Activated naive CD8-positive, alpha-beta T cell treated with anti-CD3 and anti-CD28 coated beads for 36 hours (primary cell): ENCODE measurements around the gene UIMC1. TPM values are rescaled to one million over a fixed set of nuclear protein-coding genes. Genes with fewer than 3 reads are reported as not detected.

ENCODE experiments used
- DNase-seq: peaks from one replicate; pipeline ENCODE4 v3.0.0; 2021
- H3K27ac Mint-ChIP-seq: one replicate; pipeline ENCODE4 v1.8.0; 2022; ENCODE audit warnings: mild to moderate bottlenecking, moderate library complexity, mixed read lengths
- H3K27me3 Mint-ChIP-seq: one replicate; pipeline ENCODE4 v1.8.0; 2022; ENCODE audit warnings: mild to moderate bottlenecking, mixed read lengths
- H3K36me3 Mint-ChIP-seq: one replicate; pipeline ENCODE4 v1.8.0; 2021; ENCODE audit warnings: mild to moderate bottlenecking, mixed read lengths
- H3K4me1 Mint-ChIP-seq: one replicate; pipeline ENCODE4 v1.8.0; 2021; ENCODE audit warnings: mixed read lengths
- H3K4me3 Mint-ChIP-seq: one replicate; pipeline ENCODE4 v1.8.0; 2022; ENCODE audit warnings: mild to moderate bottlenecking, moderate library complexity, mixed read lengths
- H3K9me3 Mint-ChIP-seq: one replicate; pipeline ENCODE4 v1.8.0; 2022; ENCODE audit warnings: mixed read lengths
- total RNA-seq, 2 experiments: library from RNA; stranded (reverse); gene quantifications; one replicate each; pipeline ENCODE4 v1.2.3, GENCODE V29; 2021

The UIMC1 gene
- total RNA-seq, 2 experiments from 2014 or later = 43.6 to 50.0 TPM

- H3K27me3 Mint-ChIP-seq = no peaks in the 10 kb centered on the region
- H3K4me3 Mint-ChIP-seq = no peak overlapping the region
- H3K9me3 Mint-ChIP-seq = no peaks in the 10 kb centered on the region
- H3K4me1 Mint-ChIP-seq = no peaks in the 10 kb centered on the region
- no peak overlapping the region for H3K27ac Mint-ChIP-seq
- no peak for DNase-seq
- peaks cover 27% of the 10 kb centered on the region for H3K36me3 Mint-ChIP-seq
These were observed 58.1 kb downstream of the UIMC1 start for GRCh38 chr5:176948458-176948857.

DNA sequence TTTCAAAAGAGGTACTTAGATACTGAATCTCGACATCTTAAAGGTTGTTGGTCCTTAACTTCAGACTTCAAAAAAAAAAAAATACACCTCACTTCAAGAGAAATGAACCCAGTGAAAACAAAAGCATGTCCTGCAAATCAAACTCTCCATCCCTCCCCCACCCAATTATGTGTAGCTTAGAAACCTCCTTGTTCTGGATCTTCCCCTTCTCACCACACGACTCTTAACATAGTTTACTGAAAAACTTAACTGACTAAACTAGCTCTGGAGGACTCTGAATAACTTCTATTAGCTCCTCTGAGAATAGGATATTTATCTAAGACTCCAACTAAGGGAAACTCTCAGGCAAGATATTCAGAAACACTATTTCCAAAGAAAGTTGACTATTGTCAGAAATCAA, 58.7 kb downstream of the UIMC1 start:
- no peaks in the 10 kb centered on the region for H3K27me3 Mint-ChIP-seq
- peaks cover 31% of the 10 kb centered on the region for H3K36me3 Mint-ChIP-seq
- H3K27ac Mint-ChIP-seq = no peak overlapping the region

DNA sequence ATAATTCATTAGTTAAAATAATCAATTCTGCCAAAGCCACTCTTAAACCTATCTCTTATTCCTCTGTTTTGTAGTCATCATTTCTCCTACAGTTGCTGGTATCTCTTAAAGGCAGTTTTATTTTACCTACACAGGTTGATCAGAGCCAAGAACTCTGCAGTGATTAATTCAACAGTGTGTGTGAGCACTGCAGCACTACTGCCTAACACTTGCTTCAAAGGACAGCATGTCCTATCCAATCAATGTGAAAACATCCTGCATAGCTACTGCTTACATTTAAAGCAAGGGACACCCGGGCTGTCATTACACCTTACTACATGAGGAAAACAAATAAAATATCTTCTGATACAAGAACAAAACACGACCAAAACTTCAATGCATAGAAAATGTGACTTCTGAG, 62.3 kb downstream of the UIMC1 start:
- Mint-ChIP-seq H3K27me3 (no peaks in the 10 kb centered on the region), H3K36me3 (peaks cover 28% of the 10 kb centered on the region), H3K27ac (no peak overlapping the region), H3K4me3 (no peak overlapping the region), H3K4me1 (no peaks in the 10 kb centered on the region), H3K9me3 (no peaks in the 10 kb centered on the region)
- DNase-seq = no peak

More for the DNA sequence above, 58.7 kb downstream of the UIMC1 start:
- H3K9me3 Mint-ChIP-seq = no peaks in the 10 kb centered on the region
- H3K4me3 Mint-ChIP-seq = no peak overlapping the region
- no peak for DNase-seq
- H3K4me1 Mint-ChIP-seq = no peaks in the 10 kb centered on the region

DNA sequence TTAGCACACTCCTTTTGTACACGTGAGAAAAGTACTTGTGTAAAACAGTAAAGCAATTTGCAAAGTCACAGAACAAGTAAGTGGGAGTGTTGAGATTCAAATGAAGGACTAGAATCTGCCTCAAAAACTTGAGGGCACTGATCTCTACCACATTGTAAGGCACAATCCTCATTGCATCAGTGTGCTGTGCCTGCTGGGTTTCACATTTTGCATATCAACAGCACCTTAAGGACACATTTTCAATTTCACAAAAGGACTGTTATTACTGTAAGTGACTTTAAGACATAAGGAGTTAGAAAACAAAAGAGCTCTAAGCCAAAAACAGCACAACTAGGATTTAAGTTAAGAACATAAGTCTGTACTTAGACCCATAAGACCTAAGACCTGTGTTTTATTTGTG, 62.8 kb downstream of the UIMC1 start:
- no peak for DNase-seq
- peaks cover 28% of the 10 kb centered on the region for H3K36me3 Mint-ChIP-seq
- no peaks in the 10 kb centered on the region for H3K27me3 Mint-ChIP-seq
- no peaks in the 10 kb centered on the region for H3K4me1 Mint-ChIP-seq
- H3K27ac Mint-ChIP-seq = no peak overlapping the region
- no peak overlapping the region for H3K4me3 Mint-ChIP-seq
- no peaks in the 10 kb centered on the region for H3K9me3 Mint-ChIP-seq

DNA sequence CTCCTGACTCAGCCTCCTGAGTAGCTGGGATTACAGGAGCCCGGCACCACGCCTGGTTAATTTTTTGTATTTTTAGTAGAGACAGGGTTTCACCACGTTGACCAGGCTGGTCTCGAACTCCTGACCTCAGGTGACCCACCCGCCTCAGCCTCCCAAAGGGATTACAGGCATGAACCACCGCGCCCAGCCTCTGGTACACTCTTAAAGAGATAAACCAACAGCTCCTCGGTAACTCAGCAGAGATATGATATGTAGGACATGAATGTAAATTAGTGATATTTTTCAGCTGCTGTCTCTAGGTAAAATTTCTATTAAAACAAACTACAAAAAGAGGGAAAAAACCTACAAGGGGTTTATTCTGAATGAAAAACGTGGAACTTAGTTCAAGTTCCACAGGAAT, 64.6 kb downstream of the UIMC1 start:
- H3K36me3 Mint-ChIP-seq = peaks cover 25% of the 10 kb centered on the region
- H3K4me1 Mint-ChIP-seq = no peaks in the 10 kb centered on the region
- H3K27me3 Mint-ChIP-seq = no peaks in the 10 kb centered on the region
- H3K4me3 Mint-ChIP-seq = no peak overlapping the region
- H3K9me3 Mint-ChIP-seq = no peaks in the 10 kb centered on the region
- H3K27ac Mint-ChIP-seq = peak overlapping the region; percentile 25
- DNase-seq = no peak

DNA sequence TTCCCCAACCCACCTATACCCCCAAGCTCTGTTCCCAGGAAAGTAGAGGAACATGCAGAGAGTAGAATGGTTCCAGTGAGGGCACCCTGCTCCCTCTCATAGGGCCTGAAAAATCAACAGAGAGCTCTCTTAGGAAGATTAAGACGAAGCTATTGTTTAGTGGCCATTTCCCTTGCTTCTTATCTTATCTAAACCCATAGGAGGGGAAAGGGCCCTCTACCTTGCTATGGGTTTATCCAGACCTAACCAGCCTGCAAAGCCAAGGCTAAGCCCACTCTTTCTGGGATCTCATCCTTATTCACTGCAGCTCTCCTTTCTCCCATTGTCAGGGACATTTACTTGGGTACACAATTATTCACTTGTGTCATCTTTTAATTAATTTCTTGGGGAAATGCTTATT, 68.1 kb downstream of the UIMC1 start:
- H3K36me3 Mint-ChIP-seq = peaks cover 18% of the 10 kb centered on the region
- H3K27me3 Mint-ChIP-seq = no peaks in the 10 kb centered on the region
- H3K9me3 Mint-ChIP-seq = no peaks in the 10 kb centered on the region
- H3K4me3 Mint-ChIP-seq = no peak overlapping the region
- no peak for DNase-seq
- H3K4me1 Mint-ChIP-seq = peaks cover 16% of the 10 kb centered on the region
- no peak overlapping the region for H3K27ac Mint-ChIP-seq

DNA sequence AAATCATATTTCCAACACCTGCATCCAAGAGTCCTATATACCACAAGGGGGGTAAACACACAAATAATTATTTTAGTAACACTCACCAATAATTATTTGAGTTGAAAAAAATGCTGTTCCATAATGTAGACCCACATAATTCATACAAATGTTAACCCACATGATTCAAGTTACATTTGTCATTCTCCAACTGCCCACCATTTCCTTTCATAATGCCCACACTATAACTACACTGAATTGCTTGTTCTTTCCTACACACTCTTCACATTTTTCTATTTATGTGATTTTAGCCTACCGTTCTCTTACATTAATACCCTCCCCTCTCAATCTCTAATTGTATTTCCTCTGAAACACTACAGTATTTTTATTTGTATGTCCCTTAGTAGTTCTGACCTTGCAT, 71.6 kb downstream of the UIMC1 start:
- H3K9me3 Mint-ChIP-seq = no peaks in the 10 kb centered on the region
- DNase-seq = no peak
- H3K27me3 Mint-ChIP-seq = no peaks in the 10 kb centered on the region
- peaks cover 23% of the 10 kb centered on the region for H3K4me1 Mint-ChIP-seq
- H3K4me3 Mint-ChIP-seq = no peak overlapping the region
- H3K36me3 Mint-ChIP-seq = peaks cover 18% of the 10 kb centered on the region
- peak overlapping the region; percentile 17 for H3K27ac Mint-ChIP-seq

DNA sequence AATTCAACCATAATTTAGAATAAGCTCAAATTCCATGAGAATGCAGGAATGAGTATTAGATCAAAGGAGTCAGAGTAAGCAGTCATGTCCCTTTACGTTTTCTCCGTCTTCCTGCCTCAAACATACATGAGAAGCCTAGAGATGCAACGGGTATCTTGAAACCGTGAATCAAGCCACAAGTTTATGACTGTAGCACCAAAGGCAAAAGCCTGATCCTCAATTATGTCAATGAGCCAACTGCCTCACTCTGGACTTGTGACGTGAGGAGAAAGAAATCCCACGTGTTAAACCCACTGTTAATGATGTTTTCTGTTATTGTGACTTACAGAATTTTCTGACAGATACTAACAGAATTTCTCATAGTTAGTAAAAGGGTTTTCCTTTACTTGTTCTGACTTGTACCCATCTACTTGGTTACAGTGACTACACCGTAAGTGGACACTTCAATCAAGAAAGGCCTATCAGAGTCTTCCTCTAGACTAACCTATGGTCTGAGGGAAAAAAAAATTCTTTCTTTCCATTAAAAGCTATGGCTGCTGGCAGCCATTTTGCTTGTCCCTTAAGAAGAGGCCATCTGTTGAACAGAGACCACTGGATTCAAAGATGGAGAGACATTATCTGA, 72.2 kb downstream of the UIMC1 start:
- no peak for DNase-seq
- H3K4me3 Mint-ChIP-seq = no peak overlapping the region
- H3K9me3 Mint-ChIP-seq = no peaks in the 10 kb centered on the region
- peaks cover 21% of the 10 kb centered on the region for H3K36me3 Mint-ChIP-seq
- no peaks in the 10 kb centered on the region for H3K27me3 Mint-ChIP-seq
- H3K4me1 Mint-ChIP-seq = peaks cover 24% of the 10 kb centered on the region
- H3K27ac Mint-ChIP-seq = peak overlapping the region; percentile 17

DNA sequence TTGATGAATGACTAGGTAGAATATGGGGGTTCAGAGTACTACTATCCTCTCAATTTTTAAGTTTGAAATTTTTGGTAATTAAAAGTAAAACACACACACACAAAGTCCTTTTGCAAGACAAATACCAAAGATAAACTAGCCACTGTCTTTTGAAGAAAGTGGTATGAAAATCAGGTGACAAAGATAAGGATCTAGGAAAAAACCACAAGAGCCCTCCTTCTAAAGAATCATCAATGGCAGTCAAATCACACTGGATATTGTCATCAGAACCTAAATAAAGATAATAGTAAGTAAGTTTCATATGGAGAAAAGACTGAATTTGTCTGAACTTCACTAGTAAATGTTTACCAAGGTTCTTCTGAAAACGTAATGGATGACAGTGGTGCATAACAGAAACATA, 76.9 kb downstream of the UIMC1 start:
- Mint-ChIP-seq H3K36me3 (peaks cover 18% of the 10 kb centered on the region), H3K27ac (no peak overlapping the region), H3K9me3 (no peaks in the 10 kb centered on the region), H3K4me1 (peaks cover 10% of the 10 kb centered on the region), H3K4me3 (no peak overlapping the region), H3K27me3 (no peaks in the 10 kb centered on the region)
- no peak for DNase-seq

DNA sequence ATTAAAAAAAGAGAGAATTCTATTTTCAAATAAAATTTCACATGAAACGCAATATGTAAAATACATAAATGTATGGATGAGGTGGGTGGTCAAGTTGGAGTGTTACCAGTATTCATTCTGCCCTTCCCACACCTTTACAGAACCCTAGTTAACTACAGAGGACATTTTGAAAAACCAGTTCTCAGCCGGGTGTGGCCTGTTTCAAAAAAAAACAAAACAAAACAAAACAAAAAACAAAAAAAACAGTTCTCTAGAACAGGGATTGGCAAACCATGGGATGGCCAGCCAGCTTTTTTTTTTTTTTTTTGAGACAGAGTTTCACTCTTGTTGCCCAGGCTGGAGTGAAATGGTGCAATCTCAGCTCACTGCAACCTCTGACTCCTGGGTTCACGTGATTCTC, 79.0 kb downstream of the UIMC1 start:
- Mint-ChIP-seq H3K9me3 (no peaks in the 10 kb centered on the region), H3K27ac (no peak overlapping the region), H3K36me3 (peaks cover 20% of the 10 kb centered on the region), H3K4me1 (peaks cover 7% of the 10 kb centered on the region), H3K27me3 (no peaks in the 10 kb centered on the region), H3K4me3 (no peak overlapping the region)
- no peak for DNase-seq

GRCh38 chr5:176922817-176923216, 83.8 kb downstream of the UIMC1 start:
- no peak overlapping the region for H3K27ac Mint-ChIP-seq
- H3K36me3 Mint-ChIP-seq = peaks cover 15% of the 10 kb centered on the region
- H3K4me3 Mint-ChIP-seq = no peak overlapping the region
- no peaks in the 10 kb centered on the region for H3K27me3 Mint-ChIP-seq
- no peaks in the 10 kb centered on the region for H3K9me3 Mint-ChIP-seq
- DNase-seq = no peak
- no peaks in the 10 kb centered on the region for H3K4me1 Mint-ChIP-seq

DNA sequence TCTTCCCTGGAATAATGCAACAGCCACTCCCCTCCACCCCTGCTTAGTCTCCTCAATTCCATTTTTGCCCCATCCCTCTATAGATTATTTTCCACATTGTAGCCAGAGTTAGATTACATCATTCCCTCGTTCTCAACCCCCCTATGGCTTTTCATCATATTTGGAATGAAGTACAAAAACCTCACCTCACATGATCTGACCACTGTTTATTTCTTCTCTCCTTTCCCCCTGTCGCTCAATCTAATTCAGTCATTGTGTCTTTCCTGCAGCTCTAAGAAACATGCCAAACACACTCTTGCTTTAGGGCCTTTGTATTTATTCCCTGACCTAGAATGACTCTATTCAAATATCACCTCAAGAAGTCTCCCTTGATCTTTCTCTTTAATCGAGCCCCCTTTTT, 84.9 kb downstream of the UIMC1 start:
- Mint-ChIP-seq H3K27me3 (no peaks in the 10 kb centered on the region), H3K9me3 (no peaks in the 10 kb centered on the region), H3K4me3 (no peak overlapping the region), H3K27ac (no peak overlapping the region), H3K4me1 (no peaks in the 10 kb centered on the region), H3K36me3 (peaks cover 15% of the 10 kb centered on the region)
- DNase-seq = no peak

- Mint-ChIP-seq H3K27me3 (no peaks in the 10 kb centered on the region), H3K27ac (no peak overlapping the region), H3K4me1 (peaks cover 5% of the 10 kb centered on the region), H3K9me3 (no peaks in the 10 kb centered on the region), H3K4me3 (no peak overlapping the region), H3K36me3 (peaks cover 15% of the 10 kb centered on the region)
- DNase-seq = no peak
These were observed 88.0 kb downstream of the UIMC1 start for GRCh38 chr5:176918613-176919012.

GRCh38 chr5:176916337-176916736, 90.2 kb downstream of the UIMC1 start:
- Mint-ChIP-seq H3K9me3 (no peaks in the 10 kb centered on the region), H3K27ac (no peak overlapping the region)

GRCh38 chr5:176915906-176916305, 90.7 kb downstream of the UIMC1 start:
- no peak for DNase-seq
- Mint-ChIP-seq H3K4me1 (peaks cover 15% of the 10 kb centered on the region), H3K9me3 (no peaks in the 10 kb centered on the region), H3K36me3 (peaks cover 16% of the 10 kb centered on the region), H3K27me3 (no peaks in the 10 kb centered on the region), H3K4me3 (no peak overlapping the region), H3K27ac (no peak overlapping the region)

More at GRCh38 chr5:176916337-176916736, 90.2 kb downstream of the UIMC1 start:
- Mint-ChIP-seq H3K4me3 (no peak overlapping the region), H3K4me1 (peaks cover 15% of the 10 kb centered on the region), H3K27me3 (no peaks in the 10 kb centered on the region), H3K36me3 (peaks cover 18% of the 10 kb centered on the region)
- no peak for DNase-seq

DNA sequence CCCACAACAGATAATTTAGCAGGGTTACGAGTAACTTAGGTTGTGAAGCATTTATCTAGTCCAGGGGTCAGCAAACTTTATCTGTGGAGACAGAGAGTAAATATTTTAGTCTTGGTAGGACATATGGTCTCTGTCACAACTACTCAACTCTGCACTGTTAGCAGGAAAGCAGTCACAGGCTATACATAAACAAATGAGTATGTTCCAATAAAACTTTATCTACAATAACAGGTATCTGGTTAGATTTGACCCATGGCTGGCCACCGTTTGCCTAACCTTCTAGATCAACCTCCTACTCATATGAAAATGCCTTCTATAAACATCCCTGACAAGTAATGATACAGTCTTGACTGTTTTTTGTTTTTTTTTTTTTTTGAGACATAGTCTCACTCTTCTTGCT, 94.5 kb downstream of the UIMC1 start:
- Mint-ChIP-seq H3K9me3 (no peaks in the 10 kb centered on the region), H3K4me1 (peaks cover 29% of the 10 kb centered on the region), H3K27ac (peak overlapping the region; percentile 63), H3K27me3 (no peaks in the 10 kb centered on the region), H3K4me3 (no peak overlapping the region), H3K36me3 (peaks cover 17% of the 10 kb centered on the region)
- no peak for DNase-seq
